MM.1S (cell line): ENCODE measurements around the gene NDUFB5.

Experiments used
- DNase-seq: peaks from one replicate; pipeline ENCODE4 v3.0.0-alpha.2; 2015
- H2AFZ ChIP-seq: fragments of 300-600 bp; sonication (generic); 2 replicates; pipeline ENCODE4 v1.6.0; 2016; ENCODE audit warnings: antibody characterized with exemption, low read length
- H3F3A ChIP-seq: fragments of 300-600 bp; sonication (generic); 2 replicates; pipeline ENCODE4 v1.6.1; 2016; ENCODE audit warnings: mild to moderate bottlenecking, antibody characterized with exemption, low read length, moderate library complexity, mixed read lengths; ENCODE audit not compliant: insufficient read depth
- H3K27ac ChIP-seq: fragments of 300-600 bp; sonication (generic); 2 replicates; pipeline ENCODE4 v1.5.1; 2016; ENCODE audit warnings: mild to moderate bottlenecking, low read length
- H3K27me3 ChIP-seq: fragments of 300-600 bp; sonication (generic); replicated peaks from 2 replicates; pipeline ENCODE4 v1.6.0; 2016; ENCODE audit warnings: low read length; ENCODE audit not compliant: insufficient read depth
- H3K36me3 ChIP-seq: fragments of 300-600 bp; sonication (generic); replicated peaks from 2 replicates; pipeline ENCODE4 v1.6.1; 2016; ENCODE audit warnings: mild to moderate bottlenecking, low read length, mixed read lengths; ENCODE audit not compliant: insufficient read depth
- H3K4me1 ChIP-seq: fragments of 300-600 bp; sonication (generic); 2 replicates; pipeline ENCODE4 v1.6.1; 2016; ENCODE audit warnings: low read length, mixed read lengths
- H3K4me2 ChIP-seq: fragments of 300-600 bp; sonication (generic); 2 replicates; pipeline ENCODE4 v1.6.0; 2016; ENCODE audit warnings: low read depth, low read length
- H3K4me3 ChIP-seq: fragments of 300-600 bp; sonication (generic); 2 replicates; pipeline ENCODE4 v1.5.1; 2016; ENCODE audit warnings: low read length, mixed read lengths
- H3K79me2 ChIP-seq: fragments of 300-600 bp; sonication (generic); 2 replicates; pipeline ENCODE4 v1.6.1; 2016; ENCODE audit warnings: mixed run types, low read length, mixed read lengths
- H3K9ac ChIP-seq: fragments of 300-600 bp; sonication (generic); 2 replicates; pipeline ENCODE4 v1.6.1; 2016; ENCODE audit warnings: low read length, mixed read lengths
- H3K9me2 ChIP-seq: fragments of 300-600 bp; sonication (generic); replicated peaks from 2 replicates; pipeline ENCODE4 v1.6.1; 2016; ENCODE audit warnings: mild to moderate bottlenecking, low read length, mixed read lengths; ENCODE audit not compliant: insufficient read depth
- H3K9me3 ChIP-seq: fragments of 300-600 bp; sonication (generic); replicated peaks from 2 replicates; pipeline ENCODE4 v1.6.1; 2016; ENCODE audit warnings: mild to moderate bottlenecking, low read length, mixed read lengths; ENCODE audit not compliant: insufficient read depth
- H4K20me1 ChIP-seq: fragments of 300-600 bp; sonication (generic); 2 replicates; pipeline ENCODE4 v1.6.1; 2016; ENCODE audit warnings: mild to moderate bottlenecking, low read length, moderate library complexity, mixed read lengths; ENCODE audit not compliant: insufficient read depth
- CTCF ChIP-seq: fragments of 300-600 bp; sonication (generic); IDR thresholded peaks from 2 replicates; pipeline ENCODE4 v1.5.1; 2016; ENCODE audit warnings: antibody characterized with exemption, low read length, mixed read lengths
- EZH2 ChIP-seq: fragments of 300-600 bp; sonication (generic); optimal IDR thresholded peaks from 2 replicates; pipeline ENCODE3; 2017; ENCODE audit warnings: low read depth, mild to moderate bottlenecking, antibody characterized with exemption, low read length, mixed read lengths
- EZH2phosphoT487 ChIP-seq: fragments of 300-600 bp; sonication (generic); IDR thresholded peaks from 2 replicates; pipeline ENCODE4 v1.6.1; 2018; ENCODE audit warnings: antibody characterized with exemption, low read length

The NDUFB5 gene

GRCh38 chr3:179562591-179563270 is 41.9 kb upstream of the NDUFB5 start, which contains the start of gene ACTL6A:
Gene ACTL6A, plus strand, starts transcription at chr3:179562926. Its CDS starts 167 bp downstream, at chr3:179563093.
- Histone ChIP-seq H3K27me3 (no peaks in the 10 kb centered on the region), H3F3A (0 out of 2 replicates have a peak, but pooled peaks cover 7% of the 10 kb centered on the region)

GRCh38 chr3:179563271-179563783 is 41.3 kb upstream of the NDUFB5 start:
- Histone ChIP-seq H3K9me3 (no peaks in the 10 kb centered on the region), H3K9ac (peak overlapping the region; percentile 79), H3K27me3 (no peaks in the 10 kb centered on the region), H3K4me2 (peak overlapping the region; percentile 74), H2AFZ (peak overlapping the region; percentile 64), H3F3A (0 out of 2 replicates have a peak, but pooled peaks cover 7% of the 10 kb centered on the region), H3K4me3 (peak overlapping the region; percentile 93), H3K36me3 (no peaks in the 10 kb centered on the region; the same call in 1 of the 2 replicates), H3K4me1 (peaks cover 9% of the 10 kb centered on the region), H3K27ac (peak overlapping the region; percentile 79), H4K20me1 (no peaks in the 10 kb centered on the region), H3K9me2 (no peaks in the 10 kb centered on the region), H3K79me2 (peaks cover 51% of the 10 kb centered on the region)
- DNase-seq = peak; percentile 89
- TF ChIP-seq EZH2phosphoT487 (no peak), EZH2 (no peak), CTCF (peak; percentile 61)

More at GRCh38 chr3:179562591-179563270, 41.9 kb upstream of the NDUFB5 start, which contains the start of gene ACTL6A:
- no peak for TF ChIP-seq CTCF
- TF ChIP-seq EZH2phosphoT487 = no peak
- Histone ChIP-seq H2AFZ (peak within 1 kb of the TSS; percentile 80), H3K4me2 (peak within 1 kb of the TSS; percentile 74), H3K4me1 (peaks cover 9% of the 10 kb centered on the region), H3K79me2 (peaks cover 45% of the 10 kb centered on the region), H3K27ac (peak within 1 kb of the TSS; percentile 79), H3K9me3 (no peaks in the 10 kb centered on the region), H3K9ac (peak within 1 kb of the TSS; percentile 79), H3K4me3 (peak within 1 kb of the TSS; percentile 93), H4K20me1 (no peaks in the 10 kb centered on the region), H3K9me2 (no peaks in the 10 kb centered on the region), H3K36me3 (no peaks in the 10 kb centered on the region)
- peak; percentile 100 for DNase-seq

GRCh38 chr3:179565496-179565895 is 39.1 kb upstream of the NDUFB5 start:
- Histone ChIP-seq H3K79me2 (peaks cover 67% of the 10 kb centered on the region), H3K27me3 (no peaks in the 10 kb centered on the region), H3K9ac (no peak overlapping the region), H3K36me3 (no peaks in the 10 kb centered on the region; the same call in 1 of the 2 replicates), H3K9me3 (no peaks in the 10 kb centered on the region), H3K9me2 (no peaks in the 10 kb centered on the region), H3K4me3 (no peak overlapping the region), H3K27ac (no peak overlapping the region), H3K4me2 (no peak overlapping the region), H3K4me1 (peaks cover 9% of the 10 kb centered on the region), H3F3A (0 out of 2 replicates have a peak, but pooled peaks cover 7% of the 10 kb centered on the region), H2AFZ (no peak overlapping the region), H4K20me1 (no peaks in the 10 kb centered on the region)
- DNase-seq = no peak
- no peak for TF ChIP-seq EZH2
- TF ChIP-seq EZH2phosphoT487 = no peak
- TF ChIP-seq CTCF = no peak
